HEK293T (cell line): ENCODE results near the gene TPR.

Experiments used
- CTCF ChIA-PET: fragments of 350-600 bp; formaldehyde crosslinking; extraction: SDS; loops from one replicate; lab custom pipeline; 2021; ENCODE audit warnings: antibody characterized with exemption, inconsistent platforms; lab: Yijun Ruan, JAX
- POLR2A ChIA-PET: fragments of 350-600 bp; formaldehyde crosslinking; extraction: SDS; loops from one replicate; lab custom pipeline; 2020; ENCODE audit warnings: antibody characterized with exemption, inconsistent platforms; lab: Yijun Ruan, JAX
- DNase-seq: peaks from one replicate; pipeline ENCODE4 v3.0.0; 2012; ENCODE audit warnings: mixed read lengths; ENCODE audit errors: extremely low spot score
- ARNT ChIP-seq: fragments of 450-650 bp; IDR thresholded peaks from 2 replicates; pipeline ENCODE4 v1.6.1; 2017; ENCODE audit warnings: mild to moderate bottlenecking
- BHLHE40 ChIP-seq: fragments of 450-650 bp; IDR thresholded peaks from 2 replicates; pipeline ENCODE4 v1.6.1; 2016; ENCODE audit warnings: mild to moderate bottlenecking, moderate library complexity, borderline replicate concordance
- CTBP1 ChIP-seq: fragments of 450-650 bp; IDR thresholded peaks from 2 replicates; pipeline ENCODE4 v1.6.1; 2016; ENCODE audit warnings: borderline replicate concordance
- ELF4 ChIP-seq: fragments of 450-650 bp; IDR thresholded peaks from 2 replicates; pipeline ENCODE4 v1.6.1; 2017; ENCODE audit warnings: antibody characterized with exemption
- FOXA1 ChIP-seq: fragments of 450-650 bp; IDR thresholded peaks from 2 replicates; pipeline ENCODE4 v1.6.1; 2016; ENCODE audit warnings: mild to moderate bottlenecking
- FOXK2 ChIP-seq: fragments of 450-650 bp; IDR thresholded peaks from 2 replicates; pipeline ENCODE4 v1.6.1; 2016; ENCODE audit warnings: mild to moderate bottlenecking
- FOXM1 ChIP-seq: fragments of 450-650 bp; IDR thresholded peaks from 2 replicates; pipeline ENCODE4 v1.6.1; 2017; ENCODE audit warnings: mild to moderate bottlenecking, borderline replicate concordance
- HDGF ChIP-seq: fragments of 450-650 bp; IDR thresholded peaks from 2 replicates; pipeline ENCODE4 v1.6.1; 2017; ENCODE audit warnings: antibody characterized with exemption, borderline replicate concordance
- L3MBTL2 ChIP-seq: fragments of 450-650 bp; conservative IDR thresholded peaks from 2 replicates; pipeline ENCODE4 v1.6.1; 2016; ENCODE audit warnings: mild to moderate bottlenecking
- LEF1 ChIP-seq: fragments of 450-650 bp; IDR thresholded peaks from 2 replicates; pipeline ENCODE4 v1.6.1; 2017; ENCODE audit warnings: mild to moderate bottlenecking, borderline replicate concordance
- NFRKB ChIP-seq: fragments of 450-650 bp; IDR thresholded peaks from 2 replicates; pipeline ENCODE4 v1.6.1; 2016; ENCODE audit warnings: mild to moderate bottlenecking, moderate library complexity
- PKNOX1 ChIP-seq: fragments of 450-650 bp; IDR thresholded peaks from 2 replicates; pipeline ENCODE4 v1.6.1; 2016
- SUZ12 ChIP-seq: fragments of 450-650 bp; IDR thresholded peaks from 2 replicates; pipeline ENCODE4 v1.6.1; 2016; ENCODE audit warnings: mild to moderate bottlenecking
- TARDBP ChIP-seq: fragments of 450-650 bp; IDR thresholded peaks from 2 replicates; pipeline ENCODE4 v1.6.1; 2016
- ZNF384 ChIP-seq: fragments of 450-650 bp; IDR thresholded peaks from 2 replicates; pipeline ENCODE4 v1.6.1; 2016

Gene TPR

GRCh38 chr1:186271032-186271431 lies 104.0 kb downstream of the TPR start:
- DNase-seq: no peak
- no peak for TF ChIP-seq BHLHE40
- TF ChIP-seq SUZ12: no peak
- TF ChIP-seq LEF1: no peak
- TF ChIP-seq ARNT: no peak
- TF ChIP-seq PKNOX1: no peak
- TF ChIP-seq ELF4: no peak
- no peak for TF ChIP-seq TARDBP
- TF ChIP-seq HDGF: no peak
- TF ChIP-seq ZNF384: no peak
- TF ChIP-seq FOXM1: no peak
- TF ChIP-seq L3MBTL2: no peak
- no peak for TF ChIP-seq NFRKB
- TF ChIP-seq CTBP1: no peak
- TF ChIP-seq FOXK2: no peak
- TF ChIP-seq FOXA1: no peak
- CTCF ChIA-PET: no interaction called here
- POLR2A ChIA-PET: no interaction called here
